GM13976 (cell line): Measurements from ENCODE around the gene NDUFB11.

Experiments
- DNase-seq: peaks from one replicate; pipeline ENCODE4 v3.0.0; 2012; ENCODE audit warnings: low spot score
- CTCF ChIP-seq: IDR thresholded peaks from 2 replicates; pipeline ENCODE4 v1.5.1; 2012; ENCODE audit warnings: borderline replicate concordance, mild to moderate bottlenecking; ENCODE audit not compliant: insufficient read depth; ENCODE audit errors: extremely low read depth, missing control alignments, control extremely low read depth
- in situ Hi-C: fragments of 300-500 bp; cut with MboI; formaldehyde crosslinking; loops from one replicate; pipeline ENCODE4 v1.12.0; 2022; ENCODE audit warnings: low sequenced_read_pairs, mixed read lengths, inconsistent platforms; ENCODE audit not compliant: unreplicated experiment

Gene NDUFB11

GRCh38 chrX:47181301-47181700, 36.8 kb upstream of the NDUFB11 start:
- no peak for DNase-seq
- no peak for TF ChIP-seq CTCF
- in situ Hi-C loops, result no loop called here

- in situ Hi-C loops, result no loop called here
- TF ChIP-seq CTCF, result no peak
- DNase-seq, result no peak
These were observed 35.8 kb upstream of the NDUFB11 start for GRCh38 chrX:47180346-47180745.

GRCh38 chrX:47179928-47180255, 35.4 kb upstream of the NDUFB11 start:
- in situ Hi-C loops, result no loop called here
- no peak for TF ChIP-seq CTCF

GRCh38 chrX:47179221-47179927, 34.9 kb upstream of the NDUFB11 start:
- in situ Hi-C loops, result no loop called here
- TF ChIP-seq CTCF, result no peak

More at GRCh38 chrX:47179928-47180255, 35.4 kb upstream of the NDUFB11 start:
- DNase-seq, result no peak

GRCh38 chrX:47178337-47178736, 33.8 kb upstream of the NDUFB11 start:
- no peak for DNase-seq
- no peak for TF ChIP-seq CTCF
- in situ Hi-C loops, result no loop called here

More at GRCh38 chrX:47179221-47179927, 34.9 kb upstream of the NDUFB11 start:
- no peak for DNase-seq

- in situ Hi-C loops, result no loop called here
- no peak for DNase-seq
These were observed 32.6 kb upstream of the NDUFB11 start for GRCh38 chrX:47177079-47177478.

More at GRCh38 chrX:47177079-47177478, 32.6 kb upstream of the NDUFB11 start:
- no peak for TF ChIP-seq CTCF
